ENCODE data around the gene TEX48. TPM values are rescaled to one million over a fixed set of nuclear protein-coding genes. Genes with fewer than 3 reads are reported as not detected.

Gene TEX48
- total and polyA plus RNA-seq, 2 donors (not counting 1 experiment from before 2014, with no cell fraction given): not detected

DNA sequence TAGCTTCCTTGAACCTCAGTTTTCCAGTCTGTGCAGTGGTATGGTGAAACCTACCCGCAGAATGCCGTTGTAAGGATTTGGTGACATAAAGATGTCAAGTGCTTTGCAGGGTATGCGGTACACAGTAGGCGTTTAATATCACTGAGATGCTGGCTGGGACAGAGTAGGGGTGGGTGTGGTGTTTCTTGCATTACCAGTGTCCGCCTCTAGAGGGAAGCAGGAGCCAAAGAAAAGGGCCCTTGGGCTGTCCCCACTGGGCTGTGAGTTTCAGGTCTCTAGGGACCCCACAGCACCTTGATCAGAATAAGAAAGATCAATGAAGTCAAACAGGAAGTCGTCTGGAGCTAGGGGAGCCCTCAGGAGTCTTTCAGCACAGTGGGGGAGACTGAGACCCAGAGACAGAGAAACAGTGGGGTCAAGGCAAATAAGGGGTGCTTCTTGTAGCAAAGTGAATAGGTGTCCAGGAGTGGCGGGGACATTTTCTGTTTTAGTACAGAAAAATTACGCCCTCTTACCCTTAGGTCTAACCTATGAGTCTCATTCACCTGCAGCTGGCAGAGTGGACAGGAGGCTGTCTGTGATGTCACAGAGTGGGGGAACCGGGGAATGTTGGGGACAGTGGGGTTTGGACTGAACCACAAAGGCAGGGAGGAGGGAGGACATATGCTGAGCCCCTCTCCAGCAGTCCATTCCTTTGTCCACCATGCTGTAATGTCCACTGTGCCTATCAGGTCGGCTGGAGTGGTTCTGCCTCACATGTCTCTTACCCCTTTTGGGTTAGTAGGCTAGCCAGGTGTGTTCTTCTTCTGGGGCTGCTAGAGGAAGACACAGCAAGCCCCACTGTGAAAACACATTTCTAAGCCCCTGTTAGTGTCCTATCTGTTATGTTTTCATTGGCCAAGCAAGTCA is 19.7 kb downstream of the TEX48 start:
- Histone ChIP-seq H4K20me1 (ENCODE audit: control insufficient read depth, extremely low read depth, insufficient read depth, low read length) (no peaks in the 10 kb centered on the region), H3K36me3 (ENCODE audit: control insufficient read depth, insufficient read depth, low read length) (no peaks in the 10 kb centered on the region), H3K9me3 (ENCODE audit: control insufficient read depth, insufficient read depth, low read depth, low read length) (no peaks in the 10 kb centered on the region), H3K4me3 (replicated peaks in 1 of 4; ENCODE audit: control extremely low read depth in 1 of 4, insufficient read depth in 1 of 4, low read depth in 3 of 4, low read length in 4 of 4) (no peak overlapping the region), H3K27me3 (ENCODE audit: control insufficient read depth, insufficient read depth, low read length) (peaks cover 5% of the 10 kb centered on the region), H3K4me1 (ENCODE audit: control insufficient read depth, extremely low read depth, insufficient read depth, low read length) (no peaks in the 10 kb centered on the region), H3K4me2 (ENCODE audit: extremely low read depth, insufficient read depth, low read length) (no peak overlapping the region), H3K9ac (ENCODE audit: insufficient read depth, low read length) (no peak overlapping the region), H2AFZ (ENCODE audit: low read length) (no peak overlapping the region), H3K27ac (ENCODE audit: insufficient read depth, low read length) (no peak overlapping the region), H3K79me2 (ENCODE audit: control insufficient read depth, insufficient read depth, low read length) (no peaks in the 10 kb centered on the region)
- TF ChIP-seq EZH2 (IDR thresholded peaks at IDR 0.05; ENCODE audit: low read length, missing control alignments): no peak
- TF ChIP-seq, protein P1, sequence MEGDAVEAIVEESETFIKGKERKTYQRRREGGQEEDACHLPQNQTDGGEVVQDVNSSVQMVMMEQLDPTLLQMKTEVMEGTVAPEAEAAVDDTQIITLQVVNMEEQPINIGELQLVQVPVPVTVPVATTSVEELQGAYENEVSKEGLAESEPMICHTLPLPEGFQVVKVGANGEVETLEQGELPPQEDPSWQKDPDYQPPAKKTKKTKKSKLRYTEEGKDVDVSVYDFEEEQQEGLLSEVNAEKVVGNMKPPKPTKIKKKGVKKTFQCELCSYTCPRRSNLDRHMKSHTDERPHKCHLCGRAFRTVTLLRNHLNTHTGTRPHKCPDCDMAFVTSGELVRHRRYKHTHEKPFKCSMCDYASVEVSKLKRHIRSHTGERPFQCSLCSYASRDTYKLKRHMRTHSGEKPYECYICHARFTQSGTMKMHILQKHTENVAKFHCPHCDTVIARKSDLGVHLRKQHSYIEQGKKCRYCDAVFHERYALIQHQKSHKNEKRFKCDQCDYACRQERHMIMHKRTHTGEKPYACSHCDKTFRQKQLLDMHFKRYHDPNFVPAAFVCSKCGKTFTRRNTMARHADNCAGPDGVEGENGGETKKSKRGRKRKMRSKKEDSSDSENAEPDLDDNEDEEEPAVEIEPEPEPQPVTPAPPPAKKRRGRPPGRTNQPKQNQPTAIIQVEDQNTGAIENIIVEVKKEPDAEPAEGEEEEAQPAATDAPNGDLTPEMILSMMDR (conservative IDR thresholded peaks at IDR 0.05 in 1 of 2, IDR thresholded peaks at IDR 0.05 in 1 of 2; ENCODE audit: low read depth in 1 of 2, low read length in 2 of 2): peak; percentile 89 to 91
- DNase-seq (ENCODE audit: low read depth in 2 of 2): peak in 1 of 2 donors; percentile 39

- TF ChIP-seq EZH2 (IDR thresholded peaks at IDR 0.05; ENCODE audit: low read length, missing control alignments): no peak
- TF ChIP-seq, protein P1 (conservative IDR thresholded peaks at IDR 0.05 in 1 of 2, IDR thresholded peaks at IDR 0.05 in 1 of 2; ENCODE audit: low read depth in 1 of 2, low read length in 2 of 2): no peak
- Histone ChIP-seq H3K4me3 (replicated peaks in 1 of 4; ENCODE audit: control extremely low read depth in 1 of 4, insufficient read depth in 1 of 4, low read depth in 3 of 4, low read length in 4 of 4) (no peak within 1 kb of the TSS), H3K9me3 (ENCODE audit: control insufficient read depth, insufficient read depth, low read depth, low read length) (no peaks in the 10 kb centered on the region)
Measured at GRCh38 chr9:114657705-114658104, 24.3 kb downstream of the TEX48 start, which contains the start of gene TEX53. TSS of gene TEX53 (minus strand) at chr9:114657805. CDS start at chr9:114657774, 31 bp downstream.

GRCh38 chr9:114656301-114656700 is 25.7 kb downstream of the TEX48 start:
- Histone ChIP-seq H2AFZ (ENCODE audit: low read length) (no peak overlapping the region), H3K9me3 (ENCODE audit: control insufficient read depth, insufficient read depth, low read depth, low read length) (no peaks in the 10 kb centered on the region), H3K4me1 (ENCODE audit: control insufficient read depth, extremely low read depth, insufficient read depth, low read length) (peaks cover 3% of the 10 kb centered on the region), H3K79me2 (ENCODE audit: control insufficient read depth, insufficient read depth, low read length) (no peaks in the 10 kb centered on the region), H3K9ac (ENCODE audit: insufficient read depth, low read length) (no peak overlapping the region), H3K4me3 (replicated peaks in 1 of 4; ENCODE audit: control extremely low read depth in 1 of 4, insufficient read depth in 1 of 4, low read depth in 3 of 4, low read length in 4 of 4) (no peak overlapping the region), H3K27ac (ENCODE audit: insufficient read depth, low read length) (no peak overlapping the region), H3K4me2 (ENCODE audit: extremely low read depth, insufficient read depth, low read length) (no peak overlapping the region), H4K20me1 (ENCODE audit: control insufficient read depth, extremely low read depth, insufficient read depth, low read length) (no peaks in the 10 kb centered on the region), H3K36me3 (ENCODE audit: control insufficient read depth, insufficient read depth, low read length) (no peaks in the 10 kb centered on the region), H3K27me3 (ENCODE audit: control insufficient read depth, insufficient read depth, low read length) (peaks cover 4% of the 10 kb centered on the region)
- no peak for TF ChIP-seq EZH2 (IDR thresholded peaks at IDR 0.05; ENCODE audit: low read length, missing control alignments)
- TF ChIP-seq, protein P1 (conservative IDR thresholded peaks at IDR 0.05 in 1 of 2, IDR thresholded peaks at IDR 0.05 in 1 of 2; ENCODE audit: low read depth in 1 of 2, low read length in 2 of 2): no peak
- no peak for DNase-seq (ENCODE audit: low read depth in 2 of 2)

More at GRCh38 chr9:114657705-114658104, 24.3 kb downstream of the TEX48 start, which contains the start of gene TEX53:
- no peak within 1 kb of the TSS for H2AFZ ChIP-seq (ENCODE audit: low read length)
- no peak for DNase-seq (ENCODE audit: low read depth in 2 of 2)
- H3K9ac ChIP-seq (ENCODE audit: insufficient read depth, low read length): no peak within 1 kb of the TSS
- no peaks in the 10 kb centered on the region for H3K79me2 ChIP-seq (ENCODE audit: control insufficient read depth, insufficient read depth, low read length)
- no peaks in the 10 kb centered on the region for H4K20me1 ChIP-seq (ENCODE audit: control insufficient read depth, extremely low read depth, insufficient read depth, low read length)
- peaks cover 3% of the 10 kb centered on the region for H3K4me1 ChIP-seq (ENCODE audit: control insufficient read depth, extremely low read depth, insufficient read depth, low read length)
- no peaks in the 10 kb centered on the region for H3K36me3 ChIP-seq (ENCODE audit: control insufficient read depth, insufficient read depth, low read length)
- H3K27me3 ChIP-seq (ENCODE audit: control insufficient read depth, insufficient read depth, low read length): peaks cover 5% of the 10 kb centered on the region
- no peak within 1 kb of the TSS for H3K4me2 ChIP-seq (ENCODE audit: extremely low read depth, insufficient read depth, low read length)
- H3K27ac ChIP-seq (ENCODE audit: insufficient read depth, low read length): no peak within 1 kb of the TSS

Data from fibroblast of lung (primary cell).